Esophagus muscularis mucosa (tissue), 4 donors: ENCODE measurements around the gene TMA7.

ENCODE experiments used
- EP300 ChIP-seq: sonication (generic); formaldehyde crosslinking; IDR thresholded peaks from one replicate; pipeline ENCODE4 v1.6.1; 2017; ENCODE audit warnings: antibody characterized with exemption
- POLR2A ChIP-seq: fragments of 450-650 bp; IDR thresholded peaks from one replicate; pipeline ENCODE4 v1.6.1; 2017; ENCODE audit warnings: antibody characterized with exemption, moderate library complexity, mild to moderate bottlenecking, low read depth
- POLR2AphosphoS5 ChIP-seq, 2 donors: sonication (generic); formaldehyde crosslinking; IDR thresholded peaks; one replicate each; pipeline ENCODE4 v1.6.1; 2017; ENCODE audit warnings: antibody characterized with exemption in 2 of 2
- TF ChIP-seq, protein P1 (sequence below), 3 experiments: fragments of 200-600 bp in 2 of 3; fragments of 450-650 bp in 1 of 3; sonication (generic) in 2 of 3; IDR thresholded peaks; one replicate each; pipeline ENCODE4 v1.5.1; 2017 to 2019; ENCODE audit warnings: antibody characterized with exemption in 3 of 3, mild to moderate bottlenecking in 2 of 3, moderate library complexity in 1 of 3

DNA sequence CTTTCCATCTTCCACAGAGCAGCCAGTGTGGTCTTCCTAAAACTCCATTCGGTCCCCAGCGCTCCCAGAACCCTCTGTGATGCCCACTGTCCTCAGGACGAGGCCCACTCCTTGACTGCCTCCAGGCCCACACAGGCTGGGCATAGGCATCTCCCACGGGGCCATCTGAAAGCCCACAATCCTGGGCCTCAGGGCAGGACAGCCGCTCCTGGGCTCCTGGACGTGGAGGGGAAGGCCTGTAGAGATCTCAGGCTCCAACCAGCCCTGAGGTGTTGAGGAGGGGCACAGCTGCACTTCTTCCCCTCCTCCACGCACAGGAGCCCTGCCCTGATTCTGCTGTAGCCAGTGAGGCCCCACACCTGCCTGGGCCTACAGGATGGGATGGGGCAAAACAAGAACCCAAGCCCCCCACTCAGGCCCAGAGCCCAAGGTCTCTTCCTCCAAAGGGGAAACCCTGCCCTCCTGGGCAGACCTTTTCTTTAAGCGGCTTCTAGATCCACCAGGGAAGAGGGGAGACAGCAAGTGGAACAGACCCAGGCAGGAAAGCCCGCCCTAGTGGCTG lies 38.0 kb downstream of the TMA7 start:
- TF ChIP-seq, protein P1, sequence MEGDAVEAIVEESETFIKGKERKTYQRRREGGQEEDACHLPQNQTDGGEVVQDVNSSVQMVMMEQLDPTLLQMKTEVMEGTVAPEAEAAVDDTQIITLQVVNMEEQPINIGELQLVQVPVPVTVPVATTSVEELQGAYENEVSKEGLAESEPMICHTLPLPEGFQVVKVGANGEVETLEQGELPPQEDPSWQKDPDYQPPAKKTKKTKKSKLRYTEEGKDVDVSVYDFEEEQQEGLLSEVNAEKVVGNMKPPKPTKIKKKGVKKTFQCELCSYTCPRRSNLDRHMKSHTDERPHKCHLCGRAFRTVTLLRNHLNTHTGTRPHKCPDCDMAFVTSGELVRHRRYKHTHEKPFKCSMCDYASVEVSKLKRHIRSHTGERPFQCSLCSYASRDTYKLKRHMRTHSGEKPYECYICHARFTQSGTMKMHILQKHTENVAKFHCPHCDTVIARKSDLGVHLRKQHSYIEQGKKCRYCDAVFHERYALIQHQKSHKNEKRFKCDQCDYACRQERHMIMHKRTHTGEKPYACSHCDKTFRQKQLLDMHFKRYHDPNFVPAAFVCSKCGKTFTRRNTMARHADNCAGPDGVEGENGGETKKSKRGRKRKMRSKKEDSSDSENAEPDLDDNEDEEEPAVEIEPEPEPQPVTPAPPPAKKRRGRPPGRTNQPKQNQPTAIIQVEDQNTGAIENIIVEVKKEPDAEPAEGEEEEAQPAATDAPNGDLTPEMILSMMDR (IDR thresholded peaks at IDR 0.05), result no peak
- no peak for TF ChIP-seq EP300
- TF ChIP-seq POLR2AphosphoS5 (IDR thresholded peaks at IDR 0.05), result no peak
- TF ChIP-seq POLR2A, result no peak
